Chondrocyte (in vitro differentiated cells): Measurements from ENCODE around the gene ZNF687. TPM values are rescaled to one million over a fixed set of nuclear protein-coding genes. Genes with fewer than 3 reads are reported as not detected.
A peak's percentile ranks its signal among the peaks of the same experiment; 100 is the strongest.

Source experiments
- DNase-seq: peaks from one replicate; pipeline ENCODE4 v3.0.0; 2021; ENCODE audit warnings: mixed read lengths, low spot score
- H3K27ac Mint-ChIP-seq: one replicate; pipeline ENCODE4 v1.8.0; 2021; ENCODE audit warnings: mild to moderate bottlenecking, moderate library complexity, mixed read lengths; ENCODE audit not compliant: unreplicated experiment
- H3K27me3 Mint-ChIP-seq: 2 replicates; pipeline ENCODE4 v1.8.0; 2021; ENCODE audit warnings: low read depth, mixed read lengths
- H3K36me3 Mint-ChIP-seq: 2 replicates; pipeline ENCODE4 v1.8.0; 2021; ENCODE audit warnings: low read depth, mixed read lengths
- H3K4me1 Mint-ChIP-seq: 2 replicates; pipeline ENCODE4 v1.8.0; 2021; ENCODE audit warnings: low read depth, mild to moderate bottlenecking, mixed read lengths
- H3K4me3 Mint-ChIP-seq: one replicate; pipeline ENCODE4 v1.8.0; 2021; ENCODE audit warnings: mild to moderate bottlenecking, moderate library complexity, mixed read lengths; ENCODE audit not compliant: unreplicated experiment
- H3K9me3 Mint-ChIP-seq: 2 replicates; pipeline ENCODE4 v1.8.0; 2021; ENCODE audit warnings: low read depth, mixed read lengths
- CTCF ChIP-seq: fragments of 200-600 bp; sonication (generic); IDR thresholded peaks from 2 replicates; pipeline ENCODE4 v1.5.0; 2021; ENCODE audit warnings: antibody characterized with exemption, mild to moderate bottlenecking, moderate library complexity
- total RNA-seq: library from RNA; stranded (reverse); gene quantifications from 3 replicates; pipeline ENCODE4 v1.2.1, GENCODE V29; 2021

ZNF687 gene
- total RNA-seq, 1 donor from 2014 or later: 18.6 TPM

- DNase-seq: no peak
- Mint-ChIP-seq H3K4me1 (peaks cover 30% of the 10 kb centered on the region), H3K4me3 (peak within 1 kb of the TSS; percentile 92), H3K36me3 (peaks cover 4% of the 10 kb centered on the region), H3K27ac (peak within 1 kb of the TSS; percentile 100), H3K9me3 (no peaks in the 10 kb centered on the region), H3K27me3 (no peaks in the 10 kb centered on the region)
- TF ChIP-seq CTCF: no peak
Observed at GRCh38 chr1:151327223-151327902, 45.3 kb downstream of the ZNF687 start, which contains the start of gene PI4KB. Gene PI4KB (minus strand): TSS chr1:151327416. CDS start chr1:151316481, 10,935 bp downstream.

DNA sequence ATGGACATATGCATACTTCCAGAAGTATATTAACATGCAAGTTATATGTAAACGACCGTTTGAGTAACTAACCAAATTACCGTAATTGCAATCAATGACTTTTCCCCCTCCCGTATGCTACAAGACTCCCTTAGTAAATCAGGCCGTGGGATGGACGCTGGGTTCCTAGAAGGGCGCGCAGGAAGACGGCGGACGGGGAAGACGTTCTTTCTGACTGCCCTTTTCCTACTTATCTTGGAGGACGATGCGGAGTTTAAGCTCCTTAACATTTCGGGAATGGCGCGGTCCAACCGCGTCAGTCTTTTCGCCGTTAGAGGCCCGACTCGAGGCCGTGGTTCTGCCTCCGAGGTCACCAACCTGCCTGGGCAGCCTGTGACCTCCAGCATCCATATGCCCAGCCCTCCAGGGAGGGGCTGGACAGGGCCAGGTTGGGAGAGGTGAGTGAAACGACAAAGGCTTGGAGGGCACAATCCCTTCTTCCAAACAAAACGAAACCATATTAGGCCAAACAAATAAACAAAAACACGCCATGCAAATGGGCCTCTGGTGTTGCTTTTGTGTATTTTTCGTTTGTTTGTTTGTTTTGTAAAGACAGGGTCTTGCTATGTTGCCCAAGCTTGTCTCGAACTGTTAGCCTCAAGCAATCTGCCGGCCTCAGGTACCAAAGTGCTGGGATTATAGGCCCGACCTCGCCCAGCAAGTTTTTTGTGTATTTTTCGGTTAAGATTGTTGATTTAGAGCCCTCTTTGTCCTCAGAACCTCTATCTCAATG, 46.0 kb downstream of the ZNF687 start:
- H3K9me3 Mint-ChIP-seq: no peaks in the 10 kb centered on the region
- H3K27ac Mint-ChIP-seq: peak overlapping the region; percentile 100
- peak overlapping the region; percentile 92 for H3K4me3 Mint-ChIP-seq
- no peak for DNase-seq
- H3K36me3 Mint-ChIP-seq: no peaks in the 10 kb centered on the region
- H3K4me1 Mint-ChIP-seq: peaks cover 30% of the 10 kb centered on the region
- TF ChIP-seq CTCF: no peak
- no peaks in the 10 kb centered on the region for H3K27me3 Mint-ChIP-seq

- no peaks in the 10 kb centered on the region for H3K9me3 Mint-ChIP-seq
- no peaks in the 10 kb centered on the region for H3K27me3 Mint-ChIP-seq
- no peak overlapping the region for H3K27ac Mint-ChIP-seq
- H3K36me3 Mint-ChIP-seq: no peaks in the 10 kb centered on the region
- no peak overlapping the region for H3K4me3 Mint-ChIP-seq
- H3K4me1 Mint-ChIP-seq: no peaks in the 10 kb centered on the region
- no peak for TF ChIP-seq CTCF
- no peak for DNase-seq
Observed at GRCh38 chr1:151334822-151335221, 52.7 kb downstream of the ZNF687 start.

DNA sequence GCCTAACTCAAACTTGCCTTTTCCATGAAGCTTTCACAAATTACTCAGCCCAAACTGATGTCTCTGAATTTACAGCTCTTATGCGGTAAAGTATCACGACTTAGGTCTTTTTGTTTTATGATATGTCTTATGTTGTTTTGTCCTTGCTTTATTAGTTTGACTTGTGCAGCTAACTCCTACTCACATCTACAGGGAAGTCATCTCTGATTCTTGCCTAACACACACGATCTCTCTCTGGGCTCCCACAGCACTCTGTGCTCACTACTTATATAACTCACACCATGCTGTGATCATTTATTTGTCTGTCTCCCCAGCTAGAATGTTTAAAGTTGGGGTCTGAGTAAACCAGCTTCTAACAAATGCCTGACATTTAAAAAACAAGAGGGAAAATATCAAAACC, 54.5 kb downstream of the ZNF687 start:
- Mint-ChIP-seq H3K4me1 (peaks cover 5% of the 10 kb centered on the region), H3K27me3 (no peaks in the 10 kb centered on the region), H3K27ac (no peak overlapping the region), H3K4me3 (no peak overlapping the region), H3K36me3 (no peaks in the 10 kb centered on the region), H3K9me3 (no peaks in the 10 kb centered on the region)
- no peak for DNase-seq
- TF ChIP-seq CTCF: no peak

DNA sequence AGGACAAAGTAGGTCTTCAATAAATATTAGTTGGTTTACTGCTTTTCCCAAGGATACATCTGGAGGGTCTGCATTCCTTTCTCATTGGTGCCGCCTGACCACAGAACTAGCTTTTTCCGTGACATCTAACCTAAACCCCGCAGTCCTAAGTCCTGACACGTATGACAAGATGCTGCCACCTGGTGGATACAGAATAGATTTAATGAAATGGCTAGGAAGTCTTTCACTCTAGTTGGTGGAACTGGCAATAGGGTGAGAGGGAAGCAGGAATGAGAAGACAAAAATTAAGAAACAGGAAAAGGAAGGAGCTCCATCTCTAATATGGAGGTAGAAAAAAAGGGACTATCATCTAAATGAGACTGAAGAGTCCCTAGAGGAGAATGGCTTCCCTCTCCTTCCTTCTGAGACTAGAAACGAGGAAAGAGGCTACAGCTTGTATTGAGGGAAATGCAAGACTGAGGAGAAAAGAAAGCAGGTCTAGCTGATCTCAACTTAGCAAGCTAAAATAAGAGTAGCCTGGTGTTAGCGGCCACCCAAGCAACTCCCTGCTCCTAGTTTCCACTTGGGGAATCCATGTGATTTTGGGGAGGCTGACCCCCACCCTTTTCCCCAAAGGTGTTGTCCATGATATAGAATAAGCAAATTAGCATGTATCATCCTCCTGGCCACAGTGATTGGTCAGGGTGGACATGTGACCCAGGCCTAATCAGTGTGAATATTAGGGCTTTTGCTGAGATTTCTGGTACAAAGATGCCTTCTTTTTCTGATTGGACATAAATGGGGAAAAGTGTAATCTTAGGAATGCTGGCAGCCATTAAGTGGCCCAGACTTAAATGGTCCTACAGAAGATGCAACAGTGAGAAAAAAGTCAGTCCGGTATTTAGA, 59.0 kb downstream of the ZNF687 start:
- Mint-ChIP-seq H3K36me3 (peaks cover 14% of the 10 kb centered on the region), H3K27me3 (no peaks in the 10 kb centered on the region), H3K27ac (peak overlapping the region; percentile 9), H3K4me1 (peaks cover 11% of the 10 kb centered on the region), H3K4me3 (no peak overlapping the region), H3K9me3 (no peaks in the 10 kb centered on the region)
- DNase-seq: no peak
- TF ChIP-seq CTCF: peak; percentile 96
